Common myeloid progenitor, CD34-positive (primary cell): ENCODE measurements around the gene PDLIM1.

ENCODE experiments used
- CTCF ChIA-PET: fragments of 350-600 bp; sonication (Branson Sonifier 250); formaldehyde crosslinking; loops from one replicate; lab custom pipeline; 2021; ENCODE audit warnings: antibody characterized with exemption; lab: Charles Lee
- POLR2A ChIA-PET: fragments of 350-600 bp; sonication (Branson Sonifier 250); formaldehyde crosslinking; loops from one replicate; lab custom pipeline; 2021; ENCODE audit warnings: antibody characterized with exemption; lab: Charles Lee
- DNase-seq, 3 donors: peaks; one replicate each; pipeline versions ENCODE4 v3.0.0 to v3.0.0-alpha.2; 2013
- H3K27ac ChIP-seq, 2 experiments: 1 replicate in 1 of 2; 2 replicates in 1 of 2; pipeline ENCODE4 v1.7.0; 2013; ENCODE audit warnings: inconsistent platforms in 2 of 2, low read length in 2 of 2, mild to moderate bottlenecking in 2 of 2, low read depth in 1 of 2, moderate library complexity in 1 of 2; ENCODE audit not compliant: severe bottlenecking in 2 of 2, insufficient read depth in 1 of 2, poor library complexity in 1 of 2
- H3K27me3 ChIP-seq, 5 experiments: replicated peaks in 2 of 5; 1 replicate in 3 of 5; 2 replicates in 2 of 5; pipeline versions ENCODE4 v1.6.1 to v1.7.0; 2013; ENCODE audit warnings: low read length in 4 of 5, mild to moderate bottlenecking in 2 of 5, moderate library complexity in 2 of 5, inconsistent platforms in 1 of 5; ENCODE audit not compliant: insufficient read depth in 5 of 5, control insufficient read depth in 4 of 5
- H3K36me3 ChIP-seq, 4 experiments: 1 replicate in 2 of 4; 2 replicates in 2 of 4; pipeline versions ENCODE4 v1.6.1 to v1.7.0; 2013; ENCODE audit warnings: low read length in 3 of 4, control low read depth in 1 of 4, mild to moderate bottlenecking in 1 of 4; ENCODE audit not compliant: control insufficient read depth in 4 of 4, insufficient read depth in 4 of 4
- H3K4me1 ChIP-seq, 4 experiments: 1 replicate in 3 of 4; 2 replicates in 1 of 4; pipeline versions ENCODE4 v1.6.1 to v1.7.1; 2013; ENCODE audit warnings: low read length in 3 of 4, mild to moderate bottlenecking in 3 of 4, control low read depth in 1 of 4, inconsistent platforms in 1 of 4, moderate library complexity in 1 of 4; ENCODE audit not compliant: control insufficient read depth in 4 of 4, insufficient read depth in 4 of 4; ENCODE audit errors: control extremely low read depth in 1 of 4
- H3K4me3 ChIP-seq, 7 experiments: 1 replicate in 4 of 7; 2 replicates in 3 of 7; pipeline versions ENCODE4 v1.5.1 to v1.7.0; 2013; ENCODE audit warnings: mild to moderate bottlenecking in 7 of 7, low read length in 6 of 7, moderate library complexity in 6 of 7, inconsistent platforms in 2 of 7, low read depth in 2 of 7, control low read depth in 1 of 7; ENCODE audit not compliant: insufficient read depth in 4 of 7, control insufficient read depth in 1 of 7; ENCODE audit errors: extremely low read depth in 1 of 7
- H3K9me3 ChIP-seq, 5 experiments: 1 replicate in 4 of 5; 2 replicates in 1 of 5; pipeline versions ENCODE4 v1.6.1 to v1.7.1; 2013; ENCODE audit warnings: low read length in 4 of 5, mild to moderate bottlenecking in 2 of 5, inconsistent platforms in 1 of 5, low read depth in 1 of 5, moderate library complexity in 1 of 5; ENCODE audit not compliant: control insufficient read depth in 4 of 5, insufficient read depth in 2 of 5; ENCODE audit errors: control extremely low read depth in 1 of 5
- WGBS: methylation state at CpG from one replicate; pipeline ENCODE4 v1.1.5; 2013; ENCODE audit not compliant: insufficient coverage; 5-methylcytosine and 5-hydroxymethylcytosine counted together

PDLIM1 gene

GRCh38 chr10:95246582-95247051 is 44.2 kb downstream of the PDLIM1 start:
- peaks cover 0 to 22% (median 12%) of the 10 kb centered on the region in 4 experiments for H3K4me1 ChIP-seq
- peak; percentile 82 to 90 (median 83) for DNase-seq
- CTCF ChIA-PET: interaction anchor here (0.7 to 12.1 kb wide), 20 partner anchors 9 to 613 kb away, joined by 3 to 399 read pairs (median 5); partner anchors contain the start of gene PDLIM1
- POLR2A ChIA-PET: interaction anchor here (1.3 kb wide), 1 partner anchor 117 kb away, joined by 6 read pairs; no protein-coding TSS in a partner anchor
- no peaks in the 10 kb centered on the region for H3K9me3 ChIP-seq
- no peak overlapping the region for H3K4me3 ChIP-seq
- H3K27me3 ChIP-seq: no peaks in the 10 kb centered on the region
- H3K27ac ChIP-seq: no peak overlapping the region
- WGBS: 0% methylated on average over 1 of the region's 1 CpG
- H3K36me3 ChIP-seq: peaks cover 0 to 17% (median 11%) of the 10 kb centered on the region in 4 experiments

- ChIA-PET POLR2A (no interaction called here), CTCF (interaction anchor here (0.6 to 12.1 kb wide), 20 partner anchors 8 to 618 kb away, joined by 3 to 399 read pairs (median 5); no protein-coding TSS in a partner anchor)
- 100% methylated on average over 1 of the region's 6 CpGs for WGBS
Observed at GRCh38 chr10:95245425-95246055, 45.3 kb downstream of the PDLIM1 start.

DNA sequence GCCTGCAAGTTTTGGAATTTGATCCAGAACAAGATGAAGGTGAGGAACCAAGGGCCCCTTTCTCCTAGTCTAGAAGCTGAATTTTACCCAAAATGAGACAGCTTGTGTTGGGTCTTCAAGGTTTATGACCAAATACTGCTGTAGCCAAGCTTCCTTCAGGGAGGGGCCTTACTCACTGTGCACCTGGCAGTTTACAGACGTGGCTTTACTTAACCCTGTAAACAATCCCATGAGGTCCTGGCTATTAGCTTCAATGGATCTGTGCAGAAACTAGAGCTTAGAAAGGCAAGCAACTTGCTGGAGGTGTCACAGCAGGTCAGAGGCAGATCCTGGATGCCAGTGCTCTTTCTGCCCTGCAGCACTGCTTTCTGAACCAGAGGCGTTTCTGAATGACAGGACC is 46.7 kb downstream of the PDLIM1 start:
- Histone ChIP-seq H3K27ac (no peak overlapping the region), H3K4me1 (peaks cover 0 to 18% (median 7%) of the 10 kb centered on the region in 4 experiments), H3K36me3 (peaks cover 0 to 21% (median 16%) of the 10 kb centered on the region in 4 experiments), H3K9me3 (no peaks in the 10 kb centered on the region), H3K4me3 (no peak overlapping the region), H3K27me3 (no peaks in the 10 kb centered on the region)
- POLR2A ChIA-PET: no interaction called here
- DNase-seq: no peak
- CTCF ChIA-PET: interaction anchor here (0.9 to 12.1 kb wide), 27 partner anchors 10 to 620 kb away, joined by 3 to 399 read pairs (median 7); no protein-coding TSS in a partner anchor
- WGBS: 93% methylated on average over 2 of the region's 2 CpGs

More at GRCh38 chr10:95245425-95246055, 45.3 kb downstream of the PDLIM1 start:
- Histone ChIP-seq H3K4me1 (peaks cover 0 to 27% (median 12%) of the 10 kb centered on the region in 4 experiments), H3K27me3 (no peaks in the 10 kb centered on the region), H3K4me3 (no peak overlapping the region), H3K9me3 (no peaks in the 10 kb centered on the region), H3K36me3 (peaks cover 0 to 14% (median 14%) of the 10 kb centered on the region in 4 experiments), H3K27ac (no peak overlapping the region)
- DNase-seq: no peak

- no peak for DNase-seq
- no peaks in the 10 kb centered on the region for H3K9me3 ChIP-seq
- ChIA-PET POLR2A (no interaction called here), CTCF (interaction anchor here (0.6 to 12.1 kb wide), 42 partner anchors 8 to 625 kb away, joined by 3 to 399 read pairs (median 4); partner anchors contain the start of gene PDLIM1)
- H3K36me3 ChIP-seq: peaks cover 0 to 24% (median 18%) of the 10 kb centered on the region in 4 experiments
- H3K4me3 ChIP-seq: no peak overlapping the region
- peaks cover 0 to 12% (median 2%) of the 10 kb centered on the region in 4 experiments for H3K4me1 ChIP-seq
- 94% methylated on average over 3 of the region's 3 CpGs for WGBS
- H3K27me3 ChIP-seq: no peaks in the 10 kb centered on the region
- no peak overlapping the region for H3K27ac ChIP-seq
Observed at GRCh38 chr10:95243318-95243617, 47.5 kb downstream of the PDLIM1 start.

DNA sequence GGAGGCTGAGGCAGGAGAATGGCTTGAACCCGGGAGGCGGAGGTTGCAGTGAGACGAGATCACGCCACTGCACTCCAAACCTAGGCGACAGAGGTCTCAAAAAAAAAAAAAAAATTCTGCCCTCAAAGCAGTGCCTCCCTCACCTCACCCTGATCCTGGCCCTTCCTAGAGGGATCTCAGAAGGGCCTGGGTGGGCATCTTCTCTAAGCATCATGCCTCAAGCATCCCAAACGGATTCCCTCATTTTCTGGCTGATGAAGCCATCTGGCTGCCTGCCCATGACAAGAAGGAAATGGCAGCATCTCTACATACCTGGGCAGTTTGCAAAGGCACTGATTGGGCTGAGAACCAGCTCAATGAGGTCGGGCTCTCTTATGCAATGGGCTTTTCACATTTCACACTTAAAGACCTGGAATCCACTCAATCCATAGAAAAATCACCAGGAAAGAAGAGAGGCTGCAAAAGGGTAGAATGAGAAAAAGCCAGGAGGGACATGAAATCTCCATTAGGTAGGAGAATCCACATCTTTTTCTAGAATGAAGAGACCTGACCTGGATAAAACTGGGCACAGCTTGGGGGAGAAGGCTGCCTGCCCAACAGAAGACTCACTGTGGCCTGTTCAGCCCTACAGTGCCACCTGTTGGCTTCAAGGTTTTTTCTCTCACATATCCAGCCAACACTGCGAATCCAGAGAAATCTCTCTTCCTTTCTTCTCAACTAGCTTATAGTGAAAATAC is 48.1 kb downstream of the PDLIM1 start:
- 85% methylated on average over 7 of the region's 8 CpGs for WGBS
- H3K36me3 ChIP-seq: peaks cover 0 to 29% (median 20%) of the 10 kb centered on the region in 4 experiments
- no peaks in the 10 kb centered on the region for H3K27me3 ChIP-seq
- POLR2A ChIA-PET: no interaction called here
- CTCF ChIA-PET: interaction anchor here (0.6 to 12.1 kb wide), 39 partner anchors 10 to 624 kb away, joined by 3 to 399 read pairs (median 5); partner anchors contain the start of gene PDLIM1
- no peak overlapping the region for H3K4me3 ChIP-seq
- peaks cover 0 to 12% (median 2%) of the 10 kb centered on the region in 4 experiments for H3K4me1 ChIP-seq
- DNase-seq: peak; percentile 55 to 73 (median 65)
- H3K9me3 ChIP-seq: no peaks in the 10 kb centered on the region
- no peak overlapping the region for H3K27ac ChIP-seq

GRCh38 chr10:95241533-95241932 is 49.3 kb downstream of the PDLIM1 start:
- WGBS: 16% methylated on average over 2 of the region's 4 CpGs
- ChIA-PET CTCF (interaction anchor here (0.6 to 12.1 kb wide), 7 partner anchors 19 to 278 kb away, joined by 4 to 399 read pairs (median 13); no protein-coding TSS in a partner anchor), POLR2A (no interaction called here)
- no peak overlapping the region for H3K4me3 ChIP-seq
- no peaks in the 10 kb centered on the region for H3K9me3 ChIP-seq
- DNase-seq: peak in 2 of 3 donors; percentile 48 to 59
- no peaks in the 10 kb centered on the region for H3K27me3 ChIP-seq
- peaks cover 0 to 31% (median 21%) of the 10 kb centered on the region in 4 experiments for H3K36me3 ChIP-seq
- H3K27ac ChIP-seq: no peak overlapping the region
- peaks cover 0 to 6% (median 0%) of the 10 kb centered on the region in 4 experiments for H3K4me1 ChIP-seq
